Body of pancreas (tissue), 4 donors: ENCODE measurements around the gene SIPA1L3. TPM values are rescaled to one million over a fixed set of nuclear protein-coding genes. Genes with fewer than 3 reads are reported as not detected.
A peak's percentile ranks its signal among the peaks of the same experiment; 100 is the strongest.

Source experiments
- ATAC-seq: fragments of 150-250 bp; one replicate; pipeline ENCODE4 v1.9.1; 2016
- DNase-seq, 4 donors: peaks; one replicate each; pipeline ENCODE4 v3.0.0-alpha.2; 2019
- H3K27ac ChIP-seq, 4 donors: fragments of 200-600 bp; sonication (generic); 1 replicate in 3 of 4; 2 replicates in 1 of 4; pipeline versions ENCODE4 v1.5.1 to v1.6.1; 2016 to 2019; ENCODE audit warnings: mild to moderate bottlenecking in 1 of 4, mixed read lengths in 1 of 4, moderate library complexity in 1 of 4
- H3K27me3 ChIP-seq, 2 donors: fragments of 200-600 bp; sonication (generic); one replicate each; pipeline ENCODE4 v1.6.0; 2016; ENCODE audit warnings: mild to moderate bottlenecking in 1 of 2
- H3K36me3 ChIP-seq, 2 donors: fragments of 200-600 bp; sonication (generic); replicated peaks in 1 of 2; 2 replicates each; pipeline ENCODE4 v1.5.1; 2016; ENCODE audit warnings: low read depth in 2 of 2; ENCODE audit not compliant: insufficient read depth in 1 of 2
- H3K4me1 ChIP-seq: fragments of 200-600 bp; sonication (generic); one replicate; pipeline ENCODE4 v1.6.0; 2016
- H3K4me3 ChIP-seq, 2 donors: fragments of 200-600 bp; sonication (generic); 1 replicate in 1 of 2; 2 replicates in 1 of 2; pipeline ENCODE4 v1.5.1; 2016 to 2019
- H3K9me3 ChIP-seq, 3 donors: fragments of 200-600 bp; sonication (generic); 1 replicate in 2 of 3; 2 replicates in 1 of 3; pipeline ENCODE4 v1.5.1; 2016
- POLR2A ChIP-seq, 3 donors: fragments of 450-650 bp; IDR thresholded peaks; one replicate each; pipeline ENCODE4 v1.6.1; 2016; ENCODE audit warnings: antibody characterized with exemption in 3 of 3, mild to moderate bottlenecking in 2 of 3
- WGBS, 2 donors: methylation state at CpG; one replicate each; pipeline ENCODE4 v1.1.5; 2017; 5-methylcytosine and 5-hydroxymethylcytosine counted together
- intact Hi-C: fragments of 100-400 bp; cut with DNase I; formaldehyde crosslinking; loops from one replicate; pipeline ENCODE4 v1.15.1; 2023
- total RNA-seq, 2 donors: library from RNA; depleted of rRNA; stranded (reverse); fragments of >200 nt; gene quantifications; one replicate each; pipeline ENCODE4 v1.1.0, GENCODE V29; 2016
- TF ChIP-seq, protein P1 (sequence below), 7 experiments: fragments of 450-650 bp in 4 of 7; fragments of 200-600 bp in 3 of 7; sonication (generic) in 3 of 7; IDR thresholded peaks; one replicate each; pipeline ENCODE4 v1.5.1; 2016 to 2019; ENCODE audit warnings: antibody characterized with exemption in 7 of 7

Gene SIPA1L3
- total RNA-seq, 2 donors from 2014 or later = 41.5 to 62.0 TPM

DNA sequence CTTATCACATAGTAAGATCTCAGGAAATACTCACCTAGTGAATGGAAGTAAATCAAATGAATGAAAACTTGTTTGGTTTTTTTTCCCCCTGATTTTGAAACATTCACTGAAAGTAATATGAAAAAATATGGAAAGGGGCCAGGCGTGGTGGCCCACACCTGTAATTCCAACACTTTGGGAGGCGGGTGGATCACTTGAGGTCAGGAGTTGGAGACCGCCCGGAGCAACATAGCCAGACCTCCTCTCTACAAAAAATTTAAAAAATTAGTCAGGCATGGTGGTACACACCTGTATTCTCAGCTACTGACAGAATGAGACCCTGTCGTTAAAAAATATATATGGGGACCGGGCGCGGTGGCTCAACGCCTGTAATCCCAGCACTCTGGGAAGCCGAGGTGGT is 149.6 kb downstream of the SIPA1L3 start:
- no peaks in the 10 kb centered on the region for H3K36me3 ChIP-seq
- DNase-seq (no peak), ATAC-seq (no peak)
- WGBS, 2 donors = 95 to 99% methylated on average over 10 of the region's 10 CpGs
- intact Hi-C loops = no loop called here
- no peaks in the 10 kb centered on the region for H3K9me3 ChIP-seq
- no peak for TF ChIP-seq POLR2A (IDR thresholded peaks at IDR 0.05)
- TF ChIP-seq, protein P1, sequence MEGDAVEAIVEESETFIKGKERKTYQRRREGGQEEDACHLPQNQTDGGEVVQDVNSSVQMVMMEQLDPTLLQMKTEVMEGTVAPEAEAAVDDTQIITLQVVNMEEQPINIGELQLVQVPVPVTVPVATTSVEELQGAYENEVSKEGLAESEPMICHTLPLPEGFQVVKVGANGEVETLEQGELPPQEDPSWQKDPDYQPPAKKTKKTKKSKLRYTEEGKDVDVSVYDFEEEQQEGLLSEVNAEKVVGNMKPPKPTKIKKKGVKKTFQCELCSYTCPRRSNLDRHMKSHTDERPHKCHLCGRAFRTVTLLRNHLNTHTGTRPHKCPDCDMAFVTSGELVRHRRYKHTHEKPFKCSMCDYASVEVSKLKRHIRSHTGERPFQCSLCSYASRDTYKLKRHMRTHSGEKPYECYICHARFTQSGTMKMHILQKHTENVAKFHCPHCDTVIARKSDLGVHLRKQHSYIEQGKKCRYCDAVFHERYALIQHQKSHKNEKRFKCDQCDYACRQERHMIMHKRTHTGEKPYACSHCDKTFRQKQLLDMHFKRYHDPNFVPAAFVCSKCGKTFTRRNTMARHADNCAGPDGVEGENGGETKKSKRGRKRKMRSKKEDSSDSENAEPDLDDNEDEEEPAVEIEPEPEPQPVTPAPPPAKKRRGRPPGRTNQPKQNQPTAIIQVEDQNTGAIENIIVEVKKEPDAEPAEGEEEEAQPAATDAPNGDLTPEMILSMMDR (IDR thresholded peaks at IDR 0.05) = no peak
- H3K4me1 ChIP-seq = peaks cover 11% of the 10 kb centered on the region
- no peak overlapping the region for H3K4me3 ChIP-seq
- H3K27me3 ChIP-seq = no peaks in the 10 kb centered on the region
- no peak overlapping the region for H3K27ac ChIP-seq

DNA sequence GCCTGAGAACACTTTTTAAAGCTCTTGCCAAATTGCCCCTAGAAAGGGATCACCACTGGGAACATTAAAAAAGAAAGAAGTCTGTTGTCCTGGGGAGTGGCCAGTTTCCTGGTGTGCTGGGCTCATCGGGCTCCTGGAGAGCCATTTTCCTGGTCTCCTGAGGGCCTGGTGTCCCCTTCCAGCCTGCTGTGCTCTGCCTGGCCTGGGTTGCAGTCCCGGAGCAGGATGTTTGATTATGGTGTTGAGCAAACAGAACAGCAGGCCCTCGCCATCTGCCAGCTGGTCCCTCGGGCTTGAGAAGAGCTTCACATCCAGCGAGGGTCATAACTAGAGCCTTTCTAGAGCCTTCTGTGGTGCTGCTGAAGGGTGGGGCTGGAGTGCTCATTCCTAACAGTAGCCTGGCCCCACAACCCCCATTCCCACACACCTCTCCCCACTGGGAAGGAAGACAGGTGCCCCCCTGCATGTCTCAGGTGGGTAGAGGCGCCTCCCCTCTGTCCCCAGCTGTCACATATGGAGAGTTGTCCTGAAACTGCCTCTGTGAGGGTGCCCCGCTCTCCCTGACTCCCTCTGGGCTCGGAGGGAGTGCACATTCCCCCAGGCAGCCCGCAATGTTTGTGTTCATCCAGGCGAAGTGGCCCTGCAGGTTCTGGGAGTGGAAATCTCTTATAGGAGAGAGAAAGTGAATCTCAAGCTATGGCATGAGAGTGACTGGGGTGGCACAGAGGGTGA is 151.1 kb downstream of the SIPA1L3 start:
- no peaks in the 10 kb centered on the region for H3K9me3 ChIP-seq
- no peaks in the 10 kb centered on the region for H3K27me3 ChIP-seq
- DNase-seq = peak; percentile 54 to 82 (median 78)
- 41 to 44% methylated on average over 7 to 10 of the region's 10 CpGs for WGBS, 2 donors
- peak; percentile 67 for ATAC-seq
- no peak for TF ChIP-seq POLR2A (IDR thresholded peaks at IDR 0.05)
- TF ChIP-seq, protein P1 (IDR thresholded peaks at IDR 0.05) = no peak
- no peak overlapping the region for H3K4me3 ChIP-seq
- peak overlapping the region; percentile 42 to 70 (median 53) for H3K27ac ChIP-seq
- no peaks in the 10 kb centered on the region for H3K36me3 ChIP-seq
- H3K4me1 ChIP-seq = peaks cover 17% of the 10 kb centered on the region
- intact Hi-C loops = no loop called here

DNA sequence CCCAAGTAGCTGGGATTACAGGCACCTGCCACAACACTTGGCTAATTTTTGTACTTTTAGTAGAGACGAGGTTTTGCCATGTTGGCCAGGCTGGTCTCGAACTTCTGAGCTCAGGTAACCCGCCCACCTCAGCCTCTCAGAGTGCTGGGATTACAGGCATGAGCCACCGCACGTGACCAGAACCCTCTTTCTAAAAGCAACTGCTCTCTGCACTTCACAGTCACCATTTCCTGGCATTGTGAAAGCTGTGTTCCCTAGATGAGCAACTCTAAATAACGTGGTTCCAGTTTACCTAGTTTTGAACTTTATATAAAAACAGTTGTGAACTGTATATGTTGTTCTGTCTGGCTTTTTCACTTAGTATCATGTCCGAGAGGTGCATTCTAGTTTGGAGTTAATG is 152.9 kb downstream of the SIPA1L3 start:
- no peak overlapping the region for H3K27ac ChIP-seq
- TF ChIP-seq, protein P1 (IDR thresholded peaks at IDR 0.05) = no peak
- no peak for TF ChIP-seq POLR2A (IDR thresholded peaks at IDR 0.05)
- peaks cover 24% of the 10 kb centered on the region for H3K4me1 ChIP-seq
- H3K4me3 ChIP-seq = no peak overlapping the region
- no peak for ATAC-seq
- H3K27me3 ChIP-seq = no peaks in the 10 kb centered on the region
- DNase-seq = peak in 1 of 4 donors; percentile 30
- H3K9me3 ChIP-seq = no peaks in the 10 kb centered on the region
- WGBS, 2 donors = 77 to 78% methylated on average over 7 of the region's 7 CpGs
- intact Hi-C loops = no loop called here
- no peaks in the 10 kb centered on the region for H3K36me3 ChIP-seq

DNA sequence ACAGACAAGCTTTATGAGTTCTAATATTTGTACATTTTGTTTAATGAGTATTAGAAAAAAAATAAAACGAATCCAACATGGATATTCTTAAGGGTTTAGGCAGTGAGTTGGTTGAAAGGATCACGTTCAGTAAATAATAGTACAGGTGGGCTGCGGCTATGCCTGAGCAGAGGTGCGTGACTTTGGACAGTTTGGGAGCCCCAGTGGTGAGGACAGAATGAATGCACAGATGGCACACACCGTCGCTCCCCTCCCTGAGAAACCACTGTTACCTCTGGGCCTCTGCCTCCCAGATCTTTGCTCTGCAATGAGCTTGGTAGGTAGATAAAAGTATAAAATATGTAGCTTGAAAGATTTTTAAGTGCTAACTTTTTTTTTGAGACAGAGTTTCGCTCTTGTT is 153.3 kb downstream of the SIPA1L3 start:
- intact Hi-C loops = no loop called here
- Histone ChIP-seq H3K27me3 (no peaks in the 10 kb centered on the region), H3K27ac (no peak overlapping the region), H3K4me1 (peaks cover 24% of the 10 kb centered on the region), H3K4me3 (no peak overlapping the region), H3K36me3 (no peaks in the 10 kb centered on the region), H3K9me3 (no peaks in the 10 kb centered on the region)
- DNase-seq (peak in 2 of 4 donors; percentile 45 to 49), ATAC-seq (no peak)
- no peak for TF ChIP-seq POLR2A (IDR thresholded peaks at IDR 0.05)
- TF ChIP-seq, protein P1 (IDR thresholded peaks at IDR 0.05) = no peak
- 83 to 91% methylated on average over 7 of the region's 7 CpGs for WGBS, 2 donors

DNA sequence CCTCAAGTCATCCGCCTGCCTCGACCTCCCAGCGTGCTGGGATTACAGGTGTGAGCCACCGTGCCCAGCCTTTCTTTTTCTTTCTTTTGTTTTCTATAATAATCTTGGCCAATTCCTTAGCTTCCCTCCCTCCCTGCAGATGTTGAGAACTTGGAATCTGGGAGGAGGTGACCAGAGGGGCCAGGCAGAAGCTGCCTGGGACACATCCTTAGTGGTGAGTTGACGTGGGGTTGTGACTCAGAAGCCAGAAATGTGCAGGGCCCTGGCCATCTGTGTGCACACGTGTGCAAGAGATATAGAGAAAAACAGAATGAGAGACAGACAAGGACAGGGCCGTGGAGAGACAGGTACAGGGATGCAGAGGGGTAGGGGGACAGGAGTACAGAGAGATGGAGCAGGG is 154.3 kb downstream of the SIPA1L3 start:
- WGBS, 2 donors = 91 to 93% methylated on average over 7 of the region's 7 CpGs
- H3K4me1 ChIP-seq = peaks cover 24% of the 10 kb centered on the region

More for the DNA sequence above, 154.3 kb downstream of the SIPA1L3 start:
- no peaks in the 10 kb centered on the region for H3K27me3 ChIP-seq
- H3K36me3 ChIP-seq = no peaks in the 10 kb centered on the region
- TF ChIP-seq, protein P1 (IDR thresholded peaks at IDR 0.05) = no peak
- no peak for TF ChIP-seq POLR2A (IDR thresholded peaks at IDR 0.05)
- H3K4me3 ChIP-seq = no peak overlapping the region
- intact Hi-C loops = no loop called here
- no peaks in the 10 kb centered on the region for H3K9me3 ChIP-seq
- DNase-seq (no peak), ATAC-seq (no peak)
- peak overlapping the region in 1 of 4 donors; percentile 12 for H3K27ac ChIP-seq
